ENCODE results near the gene WDFY4. TPM values are rescaled to one million over a fixed set of nuclear protein-coding genes. Genes with fewer than 3 reads are reported as not detected.

Gene WDFY4
- total and polyA plus RNA-seq, 2 experiments from 2014 or later, result 0.14 TPM; not detected in 1

DNA sequence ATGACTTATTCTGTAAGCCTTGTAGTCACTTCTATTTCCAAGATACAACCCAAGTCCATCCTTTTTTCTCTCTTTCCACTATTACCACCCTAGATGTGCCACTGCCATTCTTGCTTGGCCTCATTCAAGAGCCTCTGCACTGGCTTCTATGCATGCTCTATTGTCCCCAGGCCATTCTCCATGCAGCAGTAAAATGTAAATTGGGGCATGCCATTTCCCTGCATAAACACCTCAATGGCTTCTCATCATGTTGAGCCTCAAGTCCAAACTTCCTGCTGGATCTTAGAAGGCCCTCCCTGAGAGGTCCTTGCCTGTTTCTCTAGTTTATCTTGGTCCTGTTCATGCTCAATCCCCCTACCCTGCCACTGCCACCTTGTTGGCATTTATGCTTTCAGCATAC lies 23.2 kb upstream of the WDFY4 start:
- H3K27ac ChIP-seq (ENCODE audit: low read depth), result no peak overlapping the region
- H3K4me1 ChIP-seq (ENCODE audit: insufficient read depth), result peaks cover 7% of the 10 kb centered on the region; the same call in 1 of the 2 replicates
- H3K9me3 Mint-ChIP-seq, result peaks cover 11% of the 10 kb centered on the region
- H3K9me2 ChIP-seq (ENCODE audit: insufficient read depth), result no peaks in the 10 kb centered on the region
- no peak overlapping the region for H3K27ac Mint-ChIP-seq
- no peak overlapping the region for H2AFZ ChIP-seq
- no peaks in the 10 kb centered on the region for H4K20me1 ChIP-seq (replicated peaks; ENCODE audit: insufficient read depth)
- no peaks in the 10 kb centered on the region for H3F3A ChIP-seq (replicated peaks; ENCODE audit: low read depth)
- peaks cover 9% of the 10 kb centered on the region for H3K27me3 ChIP-seq (ENCODE audit: insufficient read depth)
- H3K36me3 ChIP-seq (ENCODE audit: insufficient read depth), result no peaks in the 10 kb centered on the region
- peaks cover 9% of the 10 kb centered on the region for H3K27me3 Mint-ChIP-seq (ENCODE audit: insufficient read depth, low read depth, poor library complexity)
- no peak for TF ChIP-seq CREB1 (CRISPR knock-in tag; IDR thresholded peaks at IDR 0.05; ENCODE audit: low read depth)
- no peak for TF ChIP-seq STAT1 (IDR thresholded peaks at IDR 0.05; ENCODE audit: unreplicated experiment)
- TF ChIP-seq, protein P1, sequence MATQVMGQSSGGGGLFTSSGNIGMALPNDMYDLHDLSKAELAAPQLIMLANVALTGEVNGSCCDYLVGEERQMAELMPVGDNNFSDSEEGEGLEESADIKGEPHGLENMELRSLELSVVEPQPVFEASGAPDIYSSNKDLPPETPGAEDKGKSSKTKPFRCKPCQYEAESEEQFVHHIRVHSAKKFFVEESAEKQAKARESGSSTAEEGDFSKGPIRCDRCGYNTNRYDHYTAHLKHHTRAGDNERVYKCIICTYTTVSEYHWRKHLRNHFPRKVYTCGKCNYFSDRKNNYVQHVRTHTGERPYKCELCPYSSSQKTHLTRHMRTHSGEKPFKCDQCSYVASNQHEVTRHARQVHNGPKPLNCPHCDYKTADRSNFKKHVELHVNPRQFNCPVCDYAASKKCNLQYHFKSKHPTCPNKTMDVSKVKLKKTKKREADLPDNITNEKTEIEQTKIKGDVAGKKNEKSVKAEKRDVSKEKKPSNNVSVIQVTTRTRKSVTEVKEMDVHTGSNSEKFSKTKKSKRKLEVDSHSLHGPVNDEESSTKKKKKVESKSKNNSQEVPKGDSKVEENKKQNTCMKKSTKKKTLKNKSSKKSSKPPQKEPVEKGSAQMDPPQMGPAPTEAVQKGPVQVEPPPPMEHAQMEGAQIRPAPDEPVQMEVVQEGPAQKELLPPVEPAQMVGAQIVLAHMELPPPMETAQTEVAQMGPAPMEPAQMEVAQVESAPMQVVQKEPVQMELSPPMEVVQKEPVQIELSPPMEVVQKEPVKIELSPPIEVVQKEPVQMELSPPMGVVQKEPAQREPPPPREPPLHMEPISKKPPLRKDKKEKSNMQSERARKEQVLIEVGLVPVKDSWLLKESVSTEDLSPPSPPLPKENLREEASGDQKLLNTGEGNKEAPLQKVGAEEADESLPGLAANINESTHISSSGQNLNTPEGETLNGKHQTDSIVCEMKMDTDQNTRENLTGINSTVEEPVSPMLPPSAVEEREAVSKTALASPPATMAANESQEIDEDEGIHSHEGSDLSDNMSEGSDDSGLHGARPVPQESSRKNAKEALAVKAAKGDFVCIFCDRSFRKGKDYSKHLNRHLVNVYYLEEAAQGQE (IDR thresholded peaks at IDR 0.05; ENCODE audit: unreplicated experiment), result no peak
- no peak for TF ChIP-seq ZNF114 (CRISPR knock-in tag; IDR thresholded peaks at IDR 0.05)
- no peak for TF ChIP-seq POLR2AphosphoS5 (IDR thresholded peaks at IDR 0.05; ENCODE audit: low read depth)
- no peaks in the 10 kb centered on the region for H3K79me2 ChIP-seq (replicated peaks; ENCODE audit: insufficient read depth)
- no peak overlapping the region for H3K4me3 ChIP-seq
- no peak overlapping the region for H3K4me3 Mint-ChIP-seq
- ATAC-seq (no peak), DNase-seq (ENCODE audit: low spot score) (no peak)
- 0 out of 3 replicates have a peak, but pooled peaks cover 4% of the 10 kb centered on the region for H3K36me3 Mint-ChIP-seq (ENCODE audit: low read depth)
- H3K4me2 ChIP-seq, result no peak overlapping the region
- peaks cover 6% of the 10 kb centered on the region for H3K4me1 Mint-ChIP-seq

DNA sequence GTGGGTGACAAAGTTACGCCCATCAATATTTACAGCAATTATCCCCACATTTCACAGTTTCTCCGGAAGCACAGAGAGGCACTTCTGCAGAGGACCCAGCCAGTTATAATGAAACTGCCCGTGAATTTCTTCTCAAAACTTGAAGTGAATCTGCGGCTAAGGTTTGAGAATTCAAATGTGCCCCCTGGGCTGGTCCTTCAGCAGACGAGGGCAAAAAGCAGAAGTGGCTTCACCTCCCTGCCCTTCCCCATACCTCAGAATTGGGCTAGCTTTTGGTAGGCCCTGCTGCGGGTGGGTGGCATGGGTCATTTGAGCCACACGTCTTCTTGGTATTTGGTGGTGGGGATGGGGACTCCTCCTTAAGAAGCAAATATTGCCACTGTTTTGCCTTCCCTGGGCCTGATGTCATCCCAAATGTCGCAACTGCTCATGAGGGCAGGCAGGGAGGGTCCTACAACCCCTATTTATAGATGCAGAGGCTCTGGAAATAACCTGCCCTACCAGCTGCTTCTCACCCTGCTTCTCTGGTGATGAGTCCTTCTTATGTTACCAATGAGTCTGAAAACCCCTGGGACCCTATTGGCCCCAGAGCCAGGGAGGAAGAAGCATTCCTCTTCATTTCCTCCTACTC lies 16.6 kb upstream of the WDFY4 start:
- H3F3A ChIP-seq (replicated peaks; ENCODE audit: low read depth), result no peaks in the 10 kb centered on the region
- H3K9me3 Mint-ChIP-seq, result peaks cover 17% of the 10 kb centered on the region
- peaks cover 4% of the 10 kb centered on the region; the same call in 1 of the 3 replicates for H3K36me3 Mint-ChIP-seq (ENCODE audit: low read depth)
- no peaks in the 10 kb centered on the region; the same call in 1 of the 2 replicates for H3K4me1 ChIP-seq (ENCODE audit: insufficient read depth)
- ATAC-seq (no peak), DNase-seq (ENCODE audit: low spot score) (no peak)
- no peak overlapping the region for H3K27ac Mint-ChIP-seq
- peaks cover 4% of the 10 kb centered on the region for H3K27me3 Mint-ChIP-seq (ENCODE audit: insufficient read depth, low read depth, poor library complexity)
- no peaks in the 10 kb centered on the region for H3K9me2 ChIP-seq (ENCODE audit: insufficient read depth)
- H4K20me1 ChIP-seq (replicated peaks; ENCODE audit: insufficient read depth), result no peaks in the 10 kb centered on the region
- no peaks in the 10 kb centered on the region for H3K79me2 ChIP-seq (replicated peaks; ENCODE audit: insufficient read depth)
- no peaks in the 10 kb centered on the region for H3K4me1 Mint-ChIP-seq
- H3K27ac ChIP-seq (ENCODE audit: low read depth), result no peak overlapping the region
- H2AFZ ChIP-seq, result no peak overlapping the region
- H3K36me3 ChIP-seq (ENCODE audit: insufficient read depth), result no peaks in the 10 kb centered on the region; the same call in 1 of the 2 replicates
- H3K4me2 ChIP-seq, result no peak overlapping the region
- no peak overlapping the region for H3K4me3 ChIP-seq
- H3K4me3 Mint-ChIP-seq, result no peak overlapping the region
- no peaks in the 10 kb centered on the region for H3K27me3 ChIP-seq (ENCODE audit: insufficient read depth)
- TF ChIP-seq, protein P2, sequence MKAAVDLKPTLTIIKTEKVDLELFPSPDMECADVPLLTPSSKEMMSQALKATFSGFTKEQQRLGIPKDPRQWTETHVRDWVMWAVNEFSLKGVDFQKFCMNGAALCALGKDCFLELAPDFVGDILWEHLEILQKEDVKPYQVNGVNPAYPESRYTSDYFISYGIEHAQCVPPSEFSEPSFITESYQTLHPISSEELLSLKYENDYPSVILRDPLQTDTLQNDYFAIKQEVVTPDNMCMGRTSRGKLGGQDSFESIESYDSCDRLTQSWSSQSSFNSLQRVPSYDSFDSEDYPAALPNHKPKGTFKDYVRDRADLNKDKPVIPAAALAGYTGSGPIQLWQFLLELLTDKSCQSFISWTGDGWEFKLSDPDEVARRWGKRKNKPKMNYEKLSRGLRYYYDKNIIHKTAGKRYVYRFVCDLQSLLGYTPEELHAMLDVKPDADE (IDR thresholded peaks at IDR 0.05), result no peak
- TF ChIP-seq STAT1 (IDR thresholded peaks at IDR 0.05; ENCODE audit: unreplicated experiment) (no peak), ZNF331 (CRISPR knock-in tag; IDR thresholded peaks at IDR 0.05; ENCODE audit: low read depth) (no peak)
- TF ChIP-seq, protein P3, sequence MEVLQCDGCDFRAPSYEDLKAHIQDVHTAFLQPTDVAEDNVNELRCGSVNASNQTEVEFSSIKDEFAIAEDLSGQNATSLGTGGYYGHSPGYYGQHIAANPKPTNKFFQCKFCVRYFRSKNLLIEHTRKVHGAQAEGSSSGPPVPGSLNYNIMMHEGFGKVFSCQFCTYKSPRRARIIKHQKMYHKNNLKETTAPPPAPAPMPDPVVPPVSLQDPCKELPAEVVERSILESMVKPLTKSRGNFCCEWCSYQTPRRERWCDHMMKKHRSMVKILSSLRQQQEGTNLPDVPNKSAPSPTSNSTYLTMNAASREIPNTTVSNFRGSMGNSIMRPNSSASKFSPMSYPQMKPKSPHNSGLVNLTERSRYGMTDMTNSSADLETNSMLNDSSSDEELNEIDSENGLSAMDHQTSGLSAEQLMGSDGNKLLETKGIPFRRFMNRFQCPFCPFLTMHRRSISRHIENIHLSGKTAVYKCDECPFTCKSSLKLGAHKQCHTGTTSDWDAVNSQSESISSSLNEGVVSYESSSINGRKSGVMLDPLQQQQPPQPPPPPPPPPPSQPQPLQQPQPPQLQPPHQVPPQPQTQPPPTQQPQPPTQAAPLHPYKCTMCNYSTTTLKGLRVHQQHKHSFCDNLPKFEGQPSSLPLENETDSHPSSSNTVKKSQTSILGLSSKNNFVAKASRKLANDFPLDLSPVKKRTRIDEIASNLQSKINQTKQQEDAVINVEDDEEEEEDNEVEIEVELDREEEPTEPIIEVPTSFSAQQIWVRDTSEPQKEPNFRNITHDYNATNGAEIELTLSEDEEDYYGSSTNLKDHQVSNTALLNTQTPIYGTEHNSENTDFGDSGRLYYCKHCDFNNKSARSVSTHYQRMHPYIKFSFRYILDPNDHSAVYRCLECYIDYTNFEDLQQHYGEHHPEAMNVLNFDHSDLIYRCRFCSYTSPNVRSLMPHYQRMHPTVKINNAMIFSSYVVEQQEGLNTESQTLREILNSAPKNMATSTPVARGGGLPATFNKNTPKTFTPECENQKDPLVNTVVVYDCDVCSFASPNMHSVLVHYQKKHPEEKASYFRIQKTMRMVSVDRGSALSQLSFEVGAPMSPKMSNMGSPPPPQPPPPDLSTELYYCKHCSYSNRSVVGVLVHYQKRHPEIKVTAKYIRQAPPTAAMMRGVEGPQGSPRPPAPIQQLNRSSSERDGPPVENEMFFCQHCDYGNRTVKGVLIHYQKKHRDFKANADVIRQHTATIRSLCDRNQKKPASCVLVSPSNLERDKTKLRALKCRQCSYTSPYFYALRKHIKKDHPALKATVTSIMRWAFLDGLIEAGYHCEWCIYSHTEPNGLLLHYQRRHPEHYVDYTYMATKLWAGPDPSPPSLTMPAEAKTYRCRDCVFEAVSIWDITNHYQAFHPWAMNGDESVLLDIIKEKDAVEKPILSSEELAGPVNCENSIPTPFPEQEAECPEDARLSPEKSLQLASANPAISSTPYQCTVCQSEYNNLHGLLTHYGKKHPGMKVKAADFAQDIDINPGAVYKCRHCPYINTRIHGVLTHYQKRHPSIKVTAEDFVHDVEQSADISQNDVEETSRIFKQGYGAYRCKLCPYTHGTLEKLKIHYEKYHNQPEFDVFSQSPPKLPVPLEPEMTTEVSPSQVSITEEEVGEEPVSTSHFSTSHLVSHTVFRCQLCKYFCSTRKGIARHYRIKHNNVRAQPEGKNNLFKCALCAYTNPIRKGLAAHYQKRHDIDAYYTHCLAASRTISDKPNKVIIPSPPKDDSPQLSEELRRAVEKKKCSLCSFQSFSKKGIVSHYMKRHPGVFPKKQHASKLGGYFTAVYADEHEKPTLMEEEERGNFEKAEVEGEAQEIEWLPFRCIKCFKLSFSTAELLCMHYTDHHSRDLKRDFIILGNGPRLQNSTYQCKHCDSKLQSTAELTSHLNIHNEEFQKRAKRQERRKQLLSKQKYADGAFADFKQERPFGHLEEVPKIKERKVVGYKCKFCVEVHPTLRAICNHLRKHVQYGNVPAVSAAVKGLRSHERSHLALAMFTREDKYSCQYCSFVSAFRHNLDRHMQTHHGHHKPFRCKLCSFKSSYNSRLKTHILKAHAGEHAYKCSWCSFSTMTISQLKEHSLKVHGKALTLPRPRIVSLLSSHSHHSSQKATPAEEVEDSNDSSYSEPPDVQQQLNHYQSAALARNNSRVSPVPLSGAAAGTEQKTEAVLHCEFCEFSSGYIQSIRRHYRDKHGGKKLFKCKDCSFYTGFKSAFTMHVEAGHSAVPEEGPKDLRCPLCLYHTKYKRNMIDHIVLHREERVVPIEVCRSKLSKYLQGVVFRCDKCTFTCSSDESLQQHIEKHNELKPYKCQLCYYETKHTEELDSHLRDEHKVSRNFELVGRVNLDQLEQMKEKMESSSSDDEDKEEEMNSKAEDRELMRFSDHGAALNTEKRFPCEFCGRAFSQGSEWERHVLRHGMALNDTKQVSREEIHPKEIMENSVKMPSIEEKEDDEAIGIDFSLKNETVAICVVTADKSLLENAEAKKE (CRISPR knock-in tag; IDR thresholded peaks at IDR 0.05), result no peak
